ENCODE data around the gene GPA33. TPM values are rescaled to one million over a fixed set of nuclear protein-coding genes. Genes with fewer than 3 reads are reported as not detected.

GPA33 gene, protein sequence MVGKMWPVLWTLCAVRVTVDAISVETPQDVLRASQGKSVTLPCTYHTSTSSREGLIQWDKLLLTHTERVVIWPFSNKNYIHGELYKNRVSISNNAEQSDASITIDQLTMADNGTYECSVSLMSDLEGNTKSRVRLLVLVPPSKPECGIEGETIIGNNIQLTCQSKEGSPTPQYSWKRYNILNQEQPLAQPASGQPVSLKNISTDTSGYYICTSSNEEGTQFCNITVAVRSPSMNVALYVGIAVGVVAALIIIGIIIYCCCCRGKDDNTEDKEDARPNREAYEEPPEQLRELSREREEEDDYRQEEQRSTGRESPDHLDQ
- not detected in 5 replicates for total RNA-seq (2022; extraction: Qiagen RNA extraction; ENCODE audit: low read depth)

DNA sequence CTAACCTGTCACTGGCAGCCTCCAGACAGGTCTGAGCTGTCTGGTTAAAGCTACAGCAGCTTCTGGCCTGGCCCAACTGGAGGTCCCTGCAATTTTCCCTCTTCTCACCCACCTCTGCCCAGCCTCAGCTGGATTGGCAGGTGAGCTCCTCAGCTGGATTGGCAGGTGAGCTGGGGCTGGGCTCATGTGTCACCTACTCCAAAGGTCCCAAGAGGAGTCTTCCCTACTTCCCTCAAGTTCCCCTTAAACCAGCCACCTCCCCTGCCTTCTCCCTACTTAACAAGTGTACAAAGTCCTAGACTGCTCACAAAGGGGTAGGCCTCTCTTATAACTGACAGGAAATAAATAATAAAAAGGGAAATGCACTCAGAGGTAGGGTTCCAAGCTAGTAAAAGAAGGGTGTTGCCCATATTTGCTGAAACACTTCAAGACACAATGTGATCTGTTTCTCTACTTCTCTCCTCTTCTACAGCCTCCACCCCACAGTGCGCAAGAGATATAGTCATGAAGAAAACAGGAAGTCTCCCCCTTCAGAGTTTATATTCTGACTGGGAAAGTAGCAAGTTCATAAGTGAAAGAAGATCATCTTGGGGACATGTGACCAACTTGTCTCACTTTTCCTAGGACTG lies at the start of gene GPA33:
Gene GPA33, minus strand, starts transcription at position 64 of the 629 bp plus-strand sequence. CDS start 90 bp downstream, outside the sequence.

DNA sequence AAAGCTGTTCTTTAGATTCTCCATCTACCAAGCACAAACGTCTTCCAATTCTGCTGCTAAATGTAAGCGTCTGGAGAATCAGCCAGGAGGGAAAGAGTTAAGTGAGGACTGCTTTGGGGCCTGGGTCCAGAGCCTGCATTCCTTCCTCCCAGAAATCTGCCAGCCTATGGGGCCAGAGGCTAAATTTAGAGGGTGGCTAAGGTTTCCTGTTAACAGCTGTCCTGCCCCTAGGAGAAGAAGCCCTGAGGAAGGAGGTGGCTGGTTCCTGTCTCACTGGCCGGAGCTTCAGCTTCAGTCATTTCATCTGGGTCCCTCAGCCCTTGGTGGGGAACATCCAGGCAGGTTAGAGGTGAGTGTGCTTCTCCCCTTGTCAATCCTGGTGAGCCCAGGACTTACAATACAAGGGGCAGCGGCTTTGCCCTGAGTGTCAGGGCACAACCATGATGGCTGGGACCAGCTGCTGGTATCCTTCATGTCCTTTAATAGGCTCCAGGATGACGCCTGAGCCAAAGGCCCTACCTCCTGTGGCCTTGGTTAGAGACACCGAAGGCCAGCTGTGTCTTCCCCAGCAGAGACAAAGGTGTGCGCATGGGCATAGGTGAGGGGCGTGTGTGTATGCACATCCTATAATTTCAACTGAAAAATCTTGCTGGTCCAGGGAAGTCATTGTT lies 3.8 kb upstream of the GPA33 start, which contains the start of gene STYXL2:
Gene STYXL2, plus strand, starts transcription at position 230 of the 671 bp plus-strand sequence. CDS start 775 bp downstream, outside the sequence.

Other genes with a start within 250 kb of the GPA33 start
- 9.6 to 13.4 TPM (median 12.4 TPM) in 5 replicates for gene TADA1, start 214.1 kb downstream of the GPA33 start, total RNA-seq (2022; extraction: Qiagen RNA extraction; ENCODE audit: low read depth)
- 0.01 to 0.03 TPM in 2 of 5 replicates, not detected in the others for gene ILDR2, start 114.8 kb downstream of the GPA33 start, total RNA-seq (2022; extraction: Qiagen RNA extraction; ENCODE audit: low read depth)
- gene MAEL, start 101.1 kb downstream of the GPA33 start, total RNA-seq (2022; extraction: Qiagen RNA extraction; ENCODE audit: low read depth) = not detected in 5 replicates
- not detected in 5 replicates for gene STYXL2, start 3.7 kb upstream of the GPA33 start, total RNA-seq (2022; extraction: Qiagen RNA extraction; ENCODE audit: low read depth)
- 2.5 to 3.8 TPM (median 3.2 TPM) in 5 replicates for gene POU2F1, start 130.5 kb upstream of the GPA33 start, total RNA-seq (2022; extraction: Qiagen RNA extraction; ENCODE audit: low read depth)

Measured in A549 treated with GW870086 at 1 μM for 4 hours (cell line).